Measurements from ENCODE around the gene KCNG2.

Gene KCNG2

GRCh38 chr18:79947054-79947755 is 149.5 kb downstream of the KCNG2 start:
- DNase-seq: no peak

GRCh38 chr18:79947881-79948610 is 150.3 kb downstream of the KCNG2 start:
- no peak for DNase-seq

- no peak for DNase-seq
Measured at GRCh38 chr18:79948719-79949411, 151.1 kb downstream of the KCNG2 start.
